G401 (cell line): ENCODE results near the gene ZNF3. TPM values are rescaled to one million over a fixed set of nuclear protein-coding genes. Genes with fewer than 3 reads are reported as not detected.

Experiments
- DNase-seq: peaks from one replicate; pipeline ENCODE4 v3.0.0-alpha.2; 2015; ENCODE audit warnings: low spot score
- in situ Hi-C: cut with HindIII; loops from 2 replicates; pipeline ENCODE4 v1.10.0; 2016; ENCODE audit warnings: low sequenced_read_pairs, mixed read lengths
- total RNA-seq: library from RNA; depleted of rRNA; stranded (reverse); fragments of >200 nt; shearing (Covaris generic); gene quantifications from 2 replicates; pipeline ENCODE4 v1.2.3, GENCODE V29; 2014

ZNF3 gene
- total RNA-seq, 1 experiment from 2014 or later, result 38.7 TPM

- in situ Hi-C loops, result no loop called here
These were observed 30.4 kb upstream of the ZNF3 start for GRCh38 chr7:100111914-100112313.

GRCh38 chr7:100111156-100111555 is 29.6 kb upstream of the ZNF3 start:
- no peak for DNase-seq
- in situ Hi-C loops, result no loop called here

More at GRCh38 chr7:100111914-100112313, 30.4 kb upstream of the ZNF3 start:
- no peak for DNase-seq

- in situ Hi-C loops, result no loop called here
- DNase-seq, result no peak
These were observed 28.1 kb upstream of the ZNF3 start for GRCh38 chr7:100109521-100110163.

- in situ Hi-C loops, result no loop called here
- DNase-seq, result no peak
These were observed 26.4 kb upstream of the ZNF3 start for GRCh38 chr7:100107890-100108289.

- DNase-seq, result no peak
- in situ Hi-C loops, result no loop called here
These were observed 25.7 kb upstream of the ZNF3 start for GRCh38 chr7:100107125-100107737.

GRCh38 chr7:100106633-100107032 is 25.1 kb upstream of the ZNF3 start:
- no peak for DNase-seq
- in situ Hi-C loops, result no loop called here

- in situ Hi-C loops, result no loop called here
These were observed 24.0 kb upstream of the ZNF3 start for GRCh38 chr7:100105534-100105933.

GRCh38 chr7:100102950-100103840 is 21.7 kb upstream of the ZNF3 start:
- no peak for DNase-seq
- in situ Hi-C loops, result no loop called here

More at GRCh38 chr7:100105534-100105933, 24.0 kb upstream of the ZNF3 start:
- no peak for DNase-seq

- peak; percentile 99 for DNase-seq
- in situ Hi-C loops, result no loop called here
These were observed 19.7 kb upstream of the ZNF3 start, which contains the start of the genes AP4M1 and MCM7 for GRCh38 chr7:100101016-100101862. AP4M1 (plus strand) TSS chr7:100101643; CDS start chr7:100101715, 72 bp downstream. MCM7 (minus strand) TSS chr7:100101397; CDS start chr7:100101294, 103 bp downstream.

GRCh38 chr7:100100420-100101015 is 19.0 kb upstream of the ZNF3 start:
- in situ Hi-C loops, result no loop called here

GRCh38 chr7:100099452-100099851 is 17.9 kb upstream of the ZNF3 start:
- in situ Hi-C loops, result no loop called here
- DNase-seq, result no peak

More at GRCh38 chr7:100100420-100101015, 19.0 kb upstream of the ZNF3 start:
- peak; percentile 89 for DNase-seq

GRCh38 chr7:100098913-100099312 is 17.4 kb upstream of the ZNF3 start:
- no peak for DNase-seq
- in situ Hi-C loops, result no loop called here

GRCh38 chr7:100095704-100096103 is 14.2 kb upstream of the ZNF3 start:
- DNase-seq, result no peak
- in situ Hi-C loops, result no loop called here

GRCh38 chr7:100095289-100095688 is 13.8 kb upstream of the ZNF3 start:
- in situ Hi-C loops, result no loop called here

GRCh38 chr7:100093925-100094486 is 12.5 kb upstream of the ZNF3 start:
- in situ Hi-C loops, result no loop called here
- peak; percentile 34 for DNase-seq

More at GRCh38 chr7:100095289-100095688, 13.8 kb upstream of the ZNF3 start:
- DNase-seq, result no peak

- in situ Hi-C loops, result no loop called here
- DNase-seq, result peak; percentile 68
These were observed 12.0 kb upstream of the ZNF3 start for GRCh38 chr7:100093498-100093897.

GRCh38 chr7:100093054-100093453 is 11.5 kb upstream of the ZNF3 start:
- DNase-seq, result peak; percentile 14
- in situ Hi-C loops, result no loop called here
